H9 (cell line): ENCODE measurements around the gene ZNF76. TPM values are rescaled to one million over a fixed set of nuclear protein-coding genes. Genes with fewer than 3 reads are reported as not detected.

Source experiments
- DNase-seq: peaks from one replicate; pipeline ENCODE4 v3.0.0-alpha.2; 2017
- H2AFZ ChIP-seq: one replicate; pipeline ENCODE4 v1.6.1; 2013; ENCODE audit warnings: mild to moderate bottlenecking, low read length, control low read depth, moderate library complexity
- H2AK5ac ChIP-seq: 2 replicates; pipeline ENCODE4 v1.6.1; 2013; ENCODE audit warnings: low read length, control low read depth, mixed read lengths; ENCODE audit not compliant: insufficient read length
- H2BK120ac ChIP-seq: one replicate; pipeline ENCODE4 v1.6.1; 2013; ENCODE audit warnings: low read depth, mild to moderate bottlenecking, low read length, control low read depth, inconsistent platforms; ENCODE audit not compliant: poor library complexity, severe bottlenecking
- H2BK12ac ChIP-seq: 2 replicates; pipeline ENCODE4 v1.6.1; 2013; ENCODE audit warnings: low read length, control low read depth, mixed read lengths, low read depth; ENCODE audit not compliant: insufficient read length
- H2BK15ac ChIP-seq: 2 replicates; pipeline ENCODE4 v1.6.1; 2013; ENCODE audit warnings: low read depth, low read length, control low read depth
- H2BK20ac ChIP-seq: one replicate; pipeline ENCODE4 v1.6.1; 2013; ENCODE audit warnings: low read depth, mild to moderate bottlenecking, low read length, control low read depth, inconsistent platforms; ENCODE audit not compliant: poor library complexity, severe bottlenecking
- H2BK5ac ChIP-seq: 2 replicates; pipeline ENCODE4 v1.6.1; 2013; ENCODE audit warnings: low read length, control low read depth, mixed read lengths; ENCODE audit not compliant: insufficient read length
- H3K14ac ChIP-seq: 2 replicates; pipeline ENCODE4 v1.6.1; 2013; ENCODE audit warnings: low read length, control low read depth; ENCODE audit not compliant: insufficient read depth
- H3K18ac ChIP-seq: 2 replicates; pipeline ENCODE4 v1.6.1; 2013; ENCODE audit warnings: low read depth, mild to moderate bottlenecking, mixed read lengths, low read length, control low read depth; ENCODE audit not compliant: insufficient read length
- H3K23ac ChIP-seq: 2 replicates; pipeline ENCODE4 v1.6.1; 2013; ENCODE audit warnings: low read length, control low read depth, mixed read lengths, low read depth; ENCODE audit not compliant: insufficient read length
- H3K23me2 ChIP-seq: 2 replicates; pipeline ENCODE4 v1.6.1; 2013; ENCODE audit warnings: low read depth, mild to moderate bottlenecking, mixed read lengths, low read length, control low read depth; ENCODE audit not compliant: insufficient read length, poor library complexity, severe bottlenecking
- H3K27ac ChIP-seq: 2 replicates; pipeline ENCODE4 v1.5.1; 2013; ENCODE audit warnings: low read length, control low read depth, mixed read lengths, low read depth; ENCODE audit not compliant: insufficient read length
- H3K27me3 ChIP-seq: 2 replicates; pipeline ENCODE4 v1.6.1; 2013; ENCODE audit warnings: low read length, control low read depth, inconsistent platforms; ENCODE audit not compliant: insufficient read depth
- H3K4ac ChIP-seq: 2 replicates; pipeline ENCODE4 v1.6.1; 2013; ENCODE audit warnings: low read depth, mild to moderate bottlenecking, control low read depth, inconsistent platforms, low read length, moderate library complexity
- H3K4me1 ChIP-seq: 2 replicates; pipeline ENCODE4 v1.6.1; 2013; ENCODE audit warnings: low read length, control low read depth, inconsistent platforms; ENCODE audit not compliant: insufficient read depth
- H3K4me2 ChIP-seq: 2 replicates; pipeline ENCODE4 v1.6.1; 2013; ENCODE audit warnings: low read length, control low read depth, mixed read lengths; ENCODE audit not compliant: insufficient read length, insufficient read depth
- H3K56ac ChIP-seq: 2 replicates; pipeline ENCODE4 v1.6.1; 2013; ENCODE audit warnings: low read depth, mild to moderate bottlenecking, mixed read lengths, low read length, control low read depth; ENCODE audit not compliant: insufficient read length
- H3K79me1 ChIP-seq: 2 replicates; pipeline ENCODE4 v1.6.1; 2013; ENCODE audit warnings: low read depth, mild to moderate bottlenecking, moderate library complexity, low read length, control low read depth, inconsistent platforms; ENCODE audit not compliant: insufficient read depth, poor library complexity, severe bottlenecking
- H3K79me2 ChIP-seq: 2 replicates; pipeline ENCODE4 v1.6.1; 2013; ENCODE audit warnings: low read length, control low read depth, inconsistent platforms; ENCODE audit not compliant: insufficient read depth
- H3K9ac ChIP-seq: 2 replicates; pipeline ENCODE4 v1.6.1; 2013; ENCODE audit warnings: low read length, control low read depth, mixed read lengths; ENCODE audit not compliant: insufficient read length; ENCODE audit errors: extremely low read depth
- H3K9me3 ChIP-seq: one replicate; pipeline ENCODE4 v1.6.1; 2013; ENCODE audit warnings: low read depth, low read length, inconsistent platforms; ENCODE audit not compliant: control insufficient read depth
- H3T11ph ChIP-seq: one replicate; pipeline ENCODE4 v1.6.1; 2013; ENCODE audit warnings: mild to moderate bottlenecking, low read length, control low read depth, inconsistent platforms
- H4K20me1 ChIP-seq: one replicate; pipeline ENCODE4 v1.6.1; 2013; ENCODE audit not compliant: control insufficient read depth, insufficient read length, insufficient read depth
- H4K5ac ChIP-seq: 2 replicates; pipeline ENCODE4 v1.6.1; 2013; ENCODE audit warnings: low read depth, mild to moderate bottlenecking, mixed read lengths, low read length, control low read depth; ENCODE audit not compliant: insufficient read length
- H4K8ac ChIP-seq: replicated peaks from 2 replicates; pipeline ENCODE4 v1.6.1; 2013; ENCODE audit warnings: low read length, control low read depth, mixed read lengths, low read depth; ENCODE audit not compliant: insufficient read length
- H4K91ac ChIP-seq: 2 replicates; pipeline ENCODE4 v1.6.1; 2013; ENCODE audit warnings: low read depth, mild to moderate bottlenecking, moderate library complexity, mixed read lengths, low read length, control low read depth; ENCODE audit not compliant: insufficient read length
- H3K27ac Mint-ChIP-seq, 3 experiments: 2 replicates in 2 of 3; 3 replicates in 1 of 3; pipeline ENCODE4 v1.8.0; 2020 to 2021; ENCODE audit warnings: mixed read lengths in 3 of 3, mild to moderate bottlenecking in 1 of 3, moderate library complexity in 1 of 3
- H3K27me3 Mint-ChIP-seq: 2 replicates; pipeline ENCODE4 v1.8.0; 2021; ENCODE audit warnings: low read depth, mild to moderate bottlenecking, moderate library complexity, mixed read lengths
- H3K36me3 Mint-ChIP-seq, 3 experiments: 2 replicates in 2 of 3; 3 replicates in 1 of 3; pipeline ENCODE4 v1.8.0; 2020 to 2021; ENCODE audit warnings: low read depth in 3 of 3, mixed read lengths in 3 of 3; ENCODE audit not compliant: insufficient read depth in 1 of 3
- H3K4me1 Mint-ChIP-seq, 2 experiments: 2 replicates each; pipeline ENCODE4 v1.8.0; 2020; ENCODE audit warnings: mixed read lengths in 2 of 2
- H3K4me3 Mint-ChIP-seq, 2 experiments: 2 replicates in 1 of 2; 3 replicates in 1 of 2; pipeline ENCODE4 v1.8.0; 2020 to 2021; ENCODE audit warnings: mild to moderate bottlenecking in 2 of 2, mixed read lengths in 2 of 2, moderate library complexity in 1 of 2
- H3K9me3 Mint-ChIP-seq, 2 experiments: 2 replicates in 1 of 2; 3 replicates in 1 of 2; pipeline ENCODE4 v1.8.0; 2020; ENCODE audit warnings: mild to moderate bottlenecking in 2 of 2, mixed read lengths in 2 of 2, moderate library complexity in 1 of 2
- CTCF ChIP-seq: fragments of 200-600 bp; sonication (generic); conservative IDR thresholded peaks from 3 replicates; pipeline ENCODE4 v1.8.0; 2021; ENCODE audit warnings: antibody characterized with exemption, mild to moderate bottlenecking
- WGBS: extraction: QIAGEN DNeasy Blood & Tissue Kit; methylation state at CpG from one replicate; pipeline ENCODE4 v1.1.7; 2013; ENCODE audit warnings: missing lambda C conversion rate, low lambda C conversion rate, mixed read lengths; ENCODE audit not compliant: insufficient read length; ENCODE audit errors: extremely low coverage; 5-methylcytosine and 5-hydroxymethylcytosine counted together
- total RNA-seq: library from RNA; stranded (reverse); gene quantifications from 2 replicates; pipeline ENCODE4 v1.2.1, GENCODE V29; 2021

Gene ZNF76
- total RNA-seq, 1 experiment from 2014 or later, result 21.1 TPM

- H3K9ac ChIP-seq, result no peak overlapping the region
- H2BK20ac ChIP-seq, result no peak overlapping the region
- no CpG with 5 or more reads among the region's 1 CpG for WGBS
- H2AFZ ChIP-seq, result no peak overlapping the region
- no peak for TF ChIP-seq CTCF
- H3K4me2 ChIP-seq, result no peak overlapping the region
- no peak overlapping the region for H4K5ac ChIP-seq
- H3K23me2 ChIP-seq, result no peaks in the 10 kb centered on the region
- H3K79me1 ChIP-seq, result no peaks in the 10 kb centered on the region
- H4K8ac ChIP-seq, result no peak overlapping the region
- H3K36me3 Mint-ChIP-seq, result peaks cover 12 to 16% (median 15%) of the 10 kb centered on the region in 3 experiments
- no peaks in the 10 kb centered on the region for H3K9me3 ChIP-seq
- H4K20me1 ChIP-seq, result peaks cover 3% of the 10 kb centered on the region
- no peak overlapping the region for H2BK120ac ChIP-seq
- no peak overlapping the region for H3K4ac ChIP-seq
- no peak overlapping the region for H4K91ac ChIP-seq
- no peak overlapping the region for H3K27ac ChIP-seq
- no peaks in the 10 kb centered on the region for H3K79me2 ChIP-seq
- no peak overlapping the region for H3K14ac ChIP-seq
- H3K4me1 Mint-ChIP-seq, result no peaks in the 10 kb centered on the region
- DNase-seq, result no peak
- H2BK12ac ChIP-seq, result no peak overlapping the region
- no peak overlapping the region for H2BK5ac ChIP-seq
- no peak overlapping the region for H3K23ac ChIP-seq
- no peak overlapping the region for H2AK5ac ChIP-seq
- H3K4me3 Mint-ChIP-seq, result no peak overlapping the region
- no peak overlapping the region for H3T11ph ChIP-seq
- H3K9me3 Mint-ChIP-seq, result peaks cover 7 to 9% of the 10 kb centered on the region in 2 experiments; a peak in 4 of 5 replicates
- peaks cover 67% of the 10 kb centered on the region for H3K27me3 Mint-ChIP-seq
- H3K56ac ChIP-seq, result no peak overlapping the region
- H2BK15ac ChIP-seq, result no peak overlapping the region
- H3K4me1 ChIP-seq, result no peaks in the 10 kb centered on the region
- H3K27me3 ChIP-seq, result no peaks in the 10 kb centered on the region
- H3K27ac Mint-ChIP-seq, result no peak overlapping the region
- no peak overlapping the region for H3K18ac ChIP-seq
Observed at GRCh38 chr6:35230498-35230897, 29.0 kb upstream of the ZNF76 start.
